Neural progenitor cell (in vitro differentiated cells): Measurements from ENCODE around the gene MYL10. TPM values are rescaled to one million over a fixed set of nuclear protein-coding genes. Genes with fewer than 3 reads are reported as not detected.
"Not testable (repeated sequence)": the region's sequence is repeated elsewhere in the genome, so short reads cannot be mapped to it uniquely, and the experiment has no call there.

ENCODE experiments used
- DNase-seq: peaks from one replicate; pipeline ENCODE4 v3.0.0-alpha.2; 2016; ENCODE audit warnings: low spot score
- H2AFZ ChIP-seq: fragments of 200-600 bp; sonication (generic); replicated peaks from 2 replicates; pipeline ENCODE4 v1.6.1; 2016; ENCODE audit warnings: antibody characterized with exemption
- H3F3A ChIP-seq: fragments of 200-600 bp; sonication (generic); 2 replicates; pipeline ENCODE4 v1.6.1; 2016; ENCODE audit warnings: antibody characterized with exemption, low read depth
- H3K27ac ChIP-seq: fragments of 200-600 bp; sonication (generic); 2 replicates; pipeline ENCODE4 v1.5.1; 2016; ENCODE audit warnings: mild to moderate bottlenecking
- H3K27me3 ChIP-seq: fragments of 200-600 bp; sonication (generic); 2 replicates; pipeline ENCODE4 v1.6.1; 2016; ENCODE audit warnings: mild to moderate bottlenecking, moderate library complexity
- H3K36me3 ChIP-seq: fragments of 200-600 bp; sonication (generic); 2 replicates; pipeline ENCODE4 v1.5.1; 2016
- H3K4me1 ChIP-seq: fragments of 200-600 bp; sonication (generic); 2 replicates; pipeline ENCODE4 v1.6.1; 2016; ENCODE audit warnings: mixed run types
- H3K4me2 ChIP-seq: fragments of 200-600 bp; sonication (generic); 2 replicates; pipeline ENCODE4 v1.6.1; 2016
- H3K4me3 ChIP-seq: fragments of 200-600 bp; sonication (generic); 2 replicates; pipeline ENCODE4 v1.5.1; 2016
- H3K79me2 ChIP-seq: fragments of 200-600 bp; sonication (generic); 2 replicates; pipeline ENCODE4 v1.6.1; 2016; ENCODE audit warnings: low read depth
- H3K9ac ChIP-seq: fragments of 200-600 bp; sonication (generic); 2 replicates; pipeline ENCODE4 v1.6.1; 2016
- H3K9me3 ChIP-seq: fragments of 200-600 bp; sonication (generic); 2 replicates; pipeline ENCODE4 v1.5.1; 2016; ENCODE audit warnings: low read depth
- H4K20me1 ChIP-seq: fragments of 200-600 bp; sonication (generic); 2 replicates; pipeline ENCODE4 v1.6.1; 2016; ENCODE audit warnings: low read depth
- H3K27ac Mint-ChIP-seq: 3 replicates; pipeline ENCODE4 v1.8.0; 2021; ENCODE audit warnings: mixed read lengths
- H3K27me3 Mint-ChIP-seq: 2 replicates; pipeline ENCODE4 v1.8.0; 2022; ENCODE audit warnings: low read depth, mild to moderate bottlenecking, inconsistent platforms, moderate library complexity, mixed read lengths; ENCODE audit not compliant: insufficient read depth
- H3K36me3 Mint-ChIP-seq: 3 replicates; pipeline ENCODE4 v1.8.0; 2021; ENCODE audit warnings: mixed read lengths
- H3K4me1 Mint-ChIP-seq: 3 replicates; pipeline ENCODE4 v1.8.0; 2021; ENCODE audit warnings: mixed read lengths
- H3K4me3 Mint-ChIP-seq: 3 replicates; pipeline ENCODE4 v1.8.0; 2021; ENCODE audit warnings: mild to moderate bottlenecking, moderate library complexity, mixed read lengths
- H3K9me3 Mint-ChIP-seq: 3 replicates; pipeline ENCODE4 v1.8.0; 2020; ENCODE audit warnings: mixed read lengths
- CTCF ChIP-seq: fragments of 200-600 bp; sonication (generic); IDR thresholded peaks from 2 replicates; pipeline ENCODE4 v1.5.1; 2017; ENCODE audit warnings: antibody characterized with exemption, mild to moderate bottlenecking
- EZH2 ChIP-seq: fragments of 200-600 bp; sonication (generic); IDR thresholded peaks from 2 replicates; pipeline ENCODE4 v1.6.1; 2017; ENCODE audit warnings: antibody characterized with exemption, mild to moderate bottlenecking, moderate library complexity
- EZH2phosphoT487 ChIP-seq: fragments of 200-600 bp; sonication (generic); IDR thresholded peaks from 2 replicates; pipeline ENCODE4 v1.6.1; 2017; ENCODE audit warnings: antibody characterized with exemption
- total RNA-seq: library from RNA; depleted of rRNA; stranded (reverse); fragments of >200 nt; gene quantifications from 2 replicates; pipeline ENCODE4 v1.2.3, GENCODE V29; 2015; ENCODE audit warnings: low replicate concordance

MYL10 gene
- total RNA-seq, 1 donor from 2014 or later: not detected

- Mint-ChIP-seq H3K4me1 (peaks cover 18% of the 10 kb centered on the region), H3K27ac (no peak overlapping the region), H3K27me3 (peaks cover 4% of the 10 kb centered on the region), H3K4me3 (no peak overlapping the region), H3K9me3 (no peaks in the 10 kb centered on the region), H3K36me3 (no peaks in the 10 kb centered on the region)
- Histone ChIP-seq H3K27me3 (no peaks in the 10 kb centered on the region), H2AFZ (no peak overlapping the region), H3K36me3 (no peaks in the 10 kb centered on the region), H3K9me3 (no peaks in the 10 kb centered on the region), H3F3A (peaks cover 4% of the 10 kb centered on the region), H3K4me2 (no peak overlapping the region), H3K9ac (no peak overlapping the region), H3K79me2 (no peaks in the 10 kb centered on the region), H4K20me1 (no peaks in the 10 kb centered on the region), H3K4me1 (peaks cover 5% of the 10 kb centered on the region), H3K27ac (no peak overlapping the region), H3K4me3 (no peak overlapping the region)
- no peak for DNase-seq
- no peak for TF ChIP-seq EZH2phosphoT487
- TF ChIP-seq EZH2: no peak
- TF ChIP-seq CTCF: no peak
Observed at GRCh38 chr7:101608772-101609713, 20.1 kb downstream of the MYL10 start.

GRCh38 chr7:101606498-101606923, 22.6 kb downstream of the MYL10 start:
- Histone ChIP-seq H3K36me3 (no peaks in the 10 kb centered on the region), H3K4me1 (peaks cover 7% of the 10 kb centered on the region), H3K4me3 (no peak overlapping the region), H3K27me3 (peaks cover 5% of the 10 kb centered on the region), H2AFZ (no peak overlapping the region), H3F3A (peaks cover 12% of the 10 kb centered on the region), H3K9me3 (no peaks in the 10 kb centered on the region), H3K79me2 (no peaks in the 10 kb centered on the region), H3K27ac (no peak overlapping the region), H3K9ac (no peak overlapping the region), H4K20me1 (no peaks in the 10 kb centered on the region), H3K4me2 (no peak overlapping the region)
- Mint-ChIP-seq H3K27ac (no peak overlapping the region), H3K36me3 (no peaks in the 10 kb centered on the region), H3K9me3 (no peaks in the 10 kb centered on the region), H3K27me3 (peaks cover 4% of the 10 kb centered on the region), H3K4me3 (no peak overlapping the region), H3K4me1 (peaks cover 14% of the 10 kb centered on the region)
- DNase-seq: no peak
- TF ChIP-seq EZH2 (no peak), CTCF (no peak), EZH2phosphoT487 (no peak)

GRCh38 chr7:101605611-101606497, 23.2 kb downstream of the MYL10 start:
- H3F3A ChIP-seq: peaks cover 12% of the 10 kb centered on the region
- no peaks in the 10 kb centered on the region for H3K36me3 ChIP-seq
- TF ChIP-seq CTCF: no peak
- no peak for TF ChIP-seq EZH2phosphoT487
- no peaks in the 10 kb centered on the region for H3K79me2 ChIP-seq
- H4K20me1 ChIP-seq: no peaks in the 10 kb centered on the region
- Mint-ChIP-seq H3K36me3 (no peaks in the 10 kb centered on the region), H3K9me3 (no peaks in the 10 kb centered on the region), H3K4me3 (no peak overlapping the region), H3K4me1 (peaks cover 14% of the 10 kb centered on the region), H3K27ac (no peak overlapping the region), H3K27me3 (peaks cover 5% of the 10 kb centered on the region)
- H3K9me3 ChIP-seq: no peaks in the 10 kb centered on the region
- no peak overlapping the region for H3K4me3 ChIP-seq
- no peak overlapping the region for H3K4me2 ChIP-seq
- H3K4me1 ChIP-seq: peaks cover 7% of the 10 kb centered on the region
- H3K27ac ChIP-seq: no peak overlapping the region
- no peak overlapping the region for H3K9ac ChIP-seq
- peaks cover 5% of the 10 kb centered on the region for H3K27me3 ChIP-seq
- H2AFZ ChIP-seq: no peak overlapping the region
- DNase-seq: no peak

- H3K4me3 Mint-ChIP-seq, H3K9ac ChIP-seq, H3K4me2 ChIP-seq, H3K27ac ChIP-seq, H4K20me1 ChIP-seq, H3K27me3 Mint-ChIP-seq, H3K27me3 ChIP-seq, H3K4me1 ChIP-seq, H3K9me3 ChIP-seq, H2AFZ ChIP-seq, H3K9me3 Mint-ChIP-seq, H3K4me3 ChIP-seq, DNase-seq, H3K36me3 Mint-ChIP-seq, H3K79me2 ChIP-seq, H3K36me3 ChIP-seq: not testable (repeated sequence)
- Mint-ChIP-seq H3K4me1 (peaks cover 14% of the 10 kb centered on the region), H3K27ac (peak overlapping the region; percentile 11)
- H3F3A ChIP-seq: peaks cover 12% of the 10 kb centered on the region
Observed at GRCh38 chr7:101604934-101605332, 24.2 kb downstream of the MYL10 start.
